NCI-H526 treated with DMSO at 0.1 percent for 48 hours (cell line): ENCODE results near the gene CD93.

ENCODE experiments used
- DNase-seq: peaks from one replicate; lab custom pipeline; 2025; lab: John Stamatoyannopoulos, UW

The CD93 gene

DNA sequence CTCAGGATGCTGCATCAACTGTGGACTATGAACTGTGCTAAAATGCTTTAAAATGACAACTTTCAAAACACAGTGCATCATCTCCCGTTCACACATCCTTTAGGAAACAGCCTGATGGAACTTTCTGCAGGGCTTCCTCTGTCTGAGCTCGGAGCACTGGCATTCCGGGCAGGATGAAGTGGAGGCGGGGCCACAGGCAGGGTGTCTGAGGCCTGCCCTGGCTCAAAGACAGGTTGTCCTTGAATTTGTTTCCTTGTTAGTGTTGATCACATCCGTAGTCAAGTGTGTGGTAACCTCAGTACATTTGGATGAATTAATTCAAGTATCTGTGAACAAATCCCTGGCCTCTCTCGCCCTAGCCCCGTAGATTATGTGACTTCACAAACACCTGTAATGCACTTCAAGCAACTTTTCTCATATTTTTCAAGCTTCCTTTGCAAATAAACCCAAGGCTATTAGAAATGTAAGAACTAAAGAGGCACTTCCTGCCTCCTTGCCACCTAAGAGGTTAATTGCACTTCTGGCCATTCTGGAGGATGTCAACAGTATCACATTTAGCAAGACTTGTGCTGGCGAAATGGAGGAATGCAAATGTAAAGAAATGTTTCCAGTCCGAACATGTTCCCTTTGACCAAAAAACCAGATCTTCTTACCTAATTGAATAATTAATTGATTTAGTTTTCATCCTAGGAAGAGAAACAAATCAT lies 3.1 kb downstream of the CD93 start:
- no peak for DNase-seq

- no peak for DNase-seq
Measured at GRCh38 chr20:23081263-23081819, 4.8 kb downstream of the CD93 start.

GRCh38 chr20:23080521-23080920 lies 5.6 kb downstream of the CD93 start:
- no peak for DNase-seq

GRCh38 chr20:23079926-23080325 lies 6.2 kb downstream of the CD93 start:
- no peak for DNase-seq

DNA sequence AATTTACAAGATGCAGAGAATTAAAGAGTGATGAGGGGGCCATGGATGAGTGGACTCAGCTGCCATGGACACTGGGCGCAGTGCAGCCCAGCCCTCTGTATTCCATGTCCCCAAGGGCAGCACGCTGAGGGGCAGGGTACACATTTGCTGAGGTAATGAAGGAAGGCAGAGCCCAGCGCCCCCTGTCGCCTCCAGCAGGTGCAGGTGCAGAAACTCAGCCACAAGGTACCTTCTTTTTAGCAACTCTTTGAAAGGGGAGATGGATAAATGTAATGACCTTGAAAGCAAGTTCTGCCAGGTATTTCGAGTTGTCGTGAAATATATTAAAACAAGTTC lies 7.1 kb downstream of the CD93 start:
- DNase-seq: no peak

DNA sequence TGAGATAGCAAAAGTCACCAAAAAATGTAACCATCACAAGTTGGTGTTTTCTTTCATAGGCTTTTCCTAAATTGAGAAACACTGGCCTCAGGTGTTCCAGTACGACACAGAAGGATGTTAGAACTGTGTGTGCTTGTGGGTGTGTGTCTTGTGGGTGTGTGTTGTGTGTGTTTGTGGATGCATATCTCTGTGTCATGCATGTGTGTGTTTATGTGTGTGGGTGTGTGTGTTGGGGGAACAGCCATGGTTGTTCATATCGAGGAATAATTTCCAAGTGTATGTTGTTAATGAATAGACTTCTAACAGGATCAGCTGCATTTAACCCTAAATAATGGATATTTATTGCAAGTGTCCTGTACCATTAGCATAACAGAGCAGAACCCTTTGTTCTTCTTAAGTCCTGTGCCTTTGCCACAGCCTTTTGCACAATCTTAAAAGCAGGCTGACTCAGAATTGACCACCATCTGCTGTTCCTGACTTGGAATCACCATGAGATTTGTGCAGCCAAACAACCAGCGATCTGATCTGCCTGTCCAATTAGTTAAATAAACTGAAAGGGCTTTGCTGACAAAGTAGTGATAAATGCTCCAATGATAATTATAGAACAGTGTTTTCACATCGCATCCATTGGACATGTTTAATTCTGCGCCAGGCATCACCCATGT lies 7.6 kb downstream of the CD93 start:
- no peak for DNase-seq

- no peak for DNase-seq
Measured at GRCh38 chr20:23077277-23077676, 8.8 kb downstream of the CD93 start.

GRCh38 chr20:23074052-23074451 lies 12.1 kb downstream of the CD93 start:
- DNase-seq: no peak

- no peak for DNase-seq
Measured at GRCh38 chr20:23072892-23073586, 13.1 kb downstream of the CD93 start.

DNA sequence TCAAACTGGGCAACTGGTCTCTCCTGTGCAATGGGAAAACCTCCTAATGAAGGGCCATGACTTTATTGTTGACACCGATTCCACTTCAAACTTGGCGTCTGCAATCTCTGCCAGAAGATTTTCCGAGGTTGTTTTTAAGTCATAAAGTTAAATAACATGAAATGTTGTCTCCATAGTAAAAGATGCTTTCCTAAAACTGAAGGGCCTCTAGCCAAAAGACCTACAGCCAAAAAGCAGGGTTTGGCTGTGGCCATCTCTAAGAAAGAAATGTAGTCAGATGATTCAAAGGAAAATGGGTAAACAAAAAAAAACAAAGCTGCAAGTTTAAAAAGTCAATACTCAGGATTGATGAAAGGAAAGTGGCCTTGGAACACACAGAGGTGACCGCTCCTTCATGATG lies 14.1 kb downstream of the CD93 start:
- no peak for DNase-seq

GRCh38 chr20:23071398-23071797 lies 14.7 kb downstream of the CD93 start:
- no peak for DNase-seq

- no peak for DNase-seq
Measured at GRCh38 chr20:23069108-23069507, 17.0 kb downstream of the CD93 start.

- no peak for DNase-seq
Measured at GRCh38 chr20:23068283-23068682, 17.8 kb downstream of the CD93 start.

- DNase-seq: no peak
Measured at GRCh38 chr20:23066772-23067171, 19.4 kb downstream of the CD93 start.

GRCh38 chr20:23065266-23066201 lies 20.6 kb downstream of the CD93 start:
- no peak for DNase-seq

- no peak for DNase-seq
Measured at GRCh38 chr20:23063581-23063980, 22.5 kb downstream of the CD93 start.

DNA sequence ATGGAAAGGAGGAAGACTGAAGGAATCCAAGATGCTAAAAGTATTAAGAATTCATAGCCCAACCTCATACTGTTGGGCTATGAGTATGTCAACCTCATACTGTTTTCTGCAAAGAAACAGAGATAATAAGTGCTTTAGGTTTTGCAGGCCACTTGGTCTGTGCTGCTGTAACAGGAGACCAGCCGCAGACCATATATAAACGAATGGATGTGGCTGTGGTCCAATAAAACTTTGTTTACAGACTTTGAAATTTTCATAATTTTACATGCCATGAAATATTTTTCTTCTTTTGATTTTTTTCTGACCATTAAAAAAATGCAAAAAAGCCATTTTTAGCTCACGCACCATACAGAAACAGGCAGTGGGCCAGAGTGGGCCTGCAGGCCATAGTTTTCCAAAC lies 23.0 kb downstream of the CD93 start:
- DNase-seq: no peak

DNA sequence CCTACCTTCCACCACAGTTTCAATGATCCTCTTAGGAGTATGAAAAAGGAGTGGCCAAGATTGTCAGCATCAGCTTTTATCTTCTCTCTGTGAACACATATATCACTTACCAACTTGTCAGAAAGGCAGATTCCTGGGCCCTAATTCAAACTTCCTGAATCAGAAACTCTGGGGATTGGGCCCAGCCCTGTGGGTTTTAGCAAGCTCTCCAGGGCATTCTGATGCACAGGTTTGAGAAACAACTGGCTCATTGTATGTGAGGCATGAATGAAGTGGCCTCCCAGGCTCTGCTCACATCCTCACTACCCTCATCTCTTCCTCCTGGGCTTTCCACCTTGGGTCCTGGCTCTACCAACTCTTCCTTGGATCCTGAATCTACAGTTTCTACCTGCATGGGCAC lies 23.5 kb downstream of the CD93 start:
- DNase-seq: no peak

DNA sequence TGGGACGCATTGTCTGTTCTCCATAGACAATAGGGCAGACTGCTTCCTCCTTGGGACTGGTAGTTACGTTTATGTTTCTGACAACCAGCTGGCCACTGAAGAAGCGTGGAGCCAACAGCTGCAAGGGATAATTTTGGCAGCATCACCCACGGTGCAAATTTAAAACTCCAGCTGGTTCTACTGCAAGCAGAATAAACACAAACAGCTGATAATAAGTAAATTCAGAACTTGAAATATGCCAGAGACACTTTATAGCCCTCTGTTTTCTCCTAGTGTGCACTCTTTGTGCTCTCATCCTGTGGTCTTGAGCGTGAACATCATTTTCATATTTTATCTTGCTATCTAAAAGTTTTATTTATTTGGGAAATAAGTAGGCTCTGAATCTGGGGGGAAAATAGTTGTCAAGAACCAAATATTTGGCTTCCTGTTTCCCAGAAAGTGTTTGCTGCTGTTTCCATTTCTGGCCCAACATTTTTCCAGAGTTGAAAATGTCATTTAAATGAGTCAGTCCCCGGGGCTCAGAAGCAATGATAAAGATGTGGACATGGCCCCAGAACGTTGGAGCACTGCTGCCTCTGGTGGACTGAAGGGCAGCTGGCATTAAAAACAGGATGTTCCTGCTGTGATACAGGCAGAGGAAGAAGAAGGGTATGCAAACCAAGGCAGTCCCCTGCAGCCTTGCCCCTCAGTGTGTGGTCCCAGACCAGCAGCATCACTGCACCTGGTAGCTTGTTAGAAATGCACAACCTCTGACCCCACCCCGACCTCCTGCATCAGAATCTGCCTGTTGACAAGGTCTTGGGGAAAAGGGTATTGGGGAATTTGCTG lies 24.2 kb downstream of the CD93 start:
- no peak for DNase-seq

GRCh38 chr20:23061262-23061661 lies 24.9 kb downstream of the CD93 start:
- no peak for DNase-seq

GRCh38 chr20:23060629-23061028 lies 25.5 kb downstream of the CD93 start:
- DNase-seq: no peak
